B cell (primary cell): ENCODE results near the gene TTLL10.

Source experiments
- EZH2 ChIP-seq: IDR thresholded peaks from 2 replicates; pipeline ENCODE4 v1.6.1; 2012; ENCODE audit warnings: borderline replicate concordance, low read depth, mild to moderate bottlenecking, moderate library complexity, low read length; ENCODE audit not compliant: insufficient read depth, poor library complexity, severe bottlenecking
- TF ChIP-seq, protein P1 (sequence below): fragments of 200-600 bp; IDR thresholded peaks from one replicate; pipeline ENCODE4 v1.8.0; 2022; ENCODE audit warnings: antibody characterized with exemption, mild to moderate bottlenecking

DNA sequence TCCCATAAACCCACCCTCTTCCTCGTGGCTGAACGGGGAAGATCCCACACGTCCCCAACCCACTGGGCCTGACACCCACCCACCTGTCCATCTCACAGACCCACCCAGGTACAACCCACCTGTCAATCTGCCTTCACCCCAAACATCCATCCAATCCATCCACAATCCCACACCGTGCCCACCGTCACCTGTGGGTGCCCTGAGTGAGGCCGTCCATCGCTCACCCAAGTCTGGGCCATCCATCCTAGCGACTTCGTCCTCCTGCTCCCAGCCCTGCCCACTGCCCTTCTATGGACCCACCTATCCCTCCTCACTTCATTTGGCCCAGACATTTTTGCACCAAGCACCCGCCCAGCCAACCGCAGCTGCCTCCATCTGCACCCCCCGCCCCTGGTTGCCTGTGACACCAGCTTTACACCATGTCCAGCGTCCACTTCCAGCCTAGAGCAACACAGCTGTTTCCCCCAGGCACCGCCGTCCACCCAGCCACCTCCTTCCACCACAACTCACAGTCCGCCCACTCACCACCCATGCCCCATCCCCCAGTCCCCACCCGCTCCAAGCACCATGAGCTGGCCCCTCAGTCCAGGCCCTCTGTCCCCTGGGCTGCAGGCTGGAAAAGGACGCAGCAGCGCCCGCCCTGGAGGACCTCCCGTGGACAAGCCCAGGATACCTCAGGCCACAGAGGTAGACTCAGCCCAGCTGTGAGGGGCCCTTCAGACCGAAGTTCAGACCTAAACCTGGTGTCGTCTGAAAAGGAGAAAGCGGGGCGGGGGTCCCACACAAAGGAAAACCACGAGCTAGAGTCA is 7.7 kb downstream of the TTLL10 start:
- TF ChIP-seq, protein P1, sequence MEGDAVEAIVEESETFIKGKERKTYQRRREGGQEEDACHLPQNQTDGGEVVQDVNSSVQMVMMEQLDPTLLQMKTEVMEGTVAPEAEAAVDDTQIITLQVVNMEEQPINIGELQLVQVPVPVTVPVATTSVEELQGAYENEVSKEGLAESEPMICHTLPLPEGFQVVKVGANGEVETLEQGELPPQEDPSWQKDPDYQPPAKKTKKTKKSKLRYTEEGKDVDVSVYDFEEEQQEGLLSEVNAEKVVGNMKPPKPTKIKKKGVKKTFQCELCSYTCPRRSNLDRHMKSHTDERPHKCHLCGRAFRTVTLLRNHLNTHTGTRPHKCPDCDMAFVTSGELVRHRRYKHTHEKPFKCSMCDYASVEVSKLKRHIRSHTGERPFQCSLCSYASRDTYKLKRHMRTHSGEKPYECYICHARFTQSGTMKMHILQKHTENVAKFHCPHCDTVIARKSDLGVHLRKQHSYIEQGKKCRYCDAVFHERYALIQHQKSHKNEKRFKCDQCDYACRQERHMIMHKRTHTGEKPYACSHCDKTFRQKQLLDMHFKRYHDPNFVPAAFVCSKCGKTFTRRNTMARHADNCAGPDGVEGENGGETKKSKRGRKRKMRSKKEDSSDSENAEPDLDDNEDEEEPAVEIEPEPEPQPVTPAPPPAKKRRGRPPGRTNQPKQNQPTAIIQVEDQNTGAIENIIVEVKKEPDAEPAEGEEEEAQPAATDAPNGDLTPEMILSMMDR: no peak
- TF ChIP-seq EZH2: no peak
